HG03039 (cell line): ENCODE data around the gene SUCNR1.

Source experiments
- ATAC-seq: cut with Tn5 transposase; IDR thresholded peaks from one replicate; pipeline ENCODE4 v1.9.1; 2021; ENCODE audit warnings: mild to moderate bottlenecking, moderate library complexity; ENCODE audit not compliant: unreplicated experiment

Gene SUCNR1

GRCh38 chr3:151933234-151933853 lies 59.9 kb downstream of the SUCNR1 start:
- ATAC-seq: no peak
